Measurements from ENCODE around the gene ACOX3. TPM values are rescaled to one million over a fixed set of nuclear protein-coding genes. Genes with fewer than 3 reads are reported as not detected.

ACOX3 gene
- total and polyA plus RNA-seq, 2 donors (not counting 1 experiment from before 2014, with no cell fraction given) = 6.8 to 23.8 TPM

- Histone ChIP-seq H3K9ac (ENCODE audit: insufficient read depth, low read length) (no peak overlapping the region), H3K36me3 (ENCODE audit: control insufficient read depth, insufficient read depth, low read length) (no peaks in the 10 kb centered on the region), H2AFZ (ENCODE audit: low read length) (no peak overlapping the region), H3K79me2 (ENCODE audit: control insufficient read depth, insufficient read depth, low read length) (no peaks in the 10 kb centered on the region), H3K27ac (ENCODE audit: insufficient read depth, low read length) (no peak overlapping the region), H3K4me3 (replicated peaks in 1 of 4; ENCODE audit: control extremely low read depth in 1 of 4, insufficient read depth in 1 of 4, low read depth in 3 of 4, low read length in 4 of 4) (no peak overlapping the region), H4K20me1 (ENCODE audit: control insufficient read depth, extremely low read depth, insufficient read depth, low read length) (no peaks in the 10 kb centered on the region), H3K27me3 (ENCODE audit: control insufficient read depth, insufficient read depth, low read length) (no peaks in the 10 kb centered on the region), H3K9me3 (ENCODE audit: control insufficient read depth, insufficient read depth, low read depth, low read length) (no peaks in the 10 kb centered on the region), H3K4me2 (ENCODE audit: extremely low read depth, insufficient read depth, low read length) (no peak overlapping the region), H3K4me1 (ENCODE audit: control insufficient read depth, extremely low read depth, insufficient read depth, low read length) (no peaks in the 10 kb centered on the region)
- TF ChIP-seq EZH2 (IDR thresholded peaks at IDR 0.05; ENCODE audit: low read length, missing control alignments) (no peak), CTCF (conservative IDR thresholded peaks at IDR 0.05 in 1 of 2, IDR thresholded peaks at IDR 0.05 in 1 of 2; ENCODE audit: low read depth in 1 of 2, low read length in 2 of 2) (no peak)
- no peak for DNase-seq (ENCODE audit: low read depth in 2 of 2)
These were observed 69.5 kb downstream of the ACOX3 start for GRCh38 chr4:8370835-8371595.

- no peak for DNase-seq (ENCODE audit: low read depth in 2 of 2)
- Histone ChIP-seq H3K4me1 (ENCODE audit: control insufficient read depth, extremely low read depth, insufficient read depth, low read length) (no peaks in the 10 kb centered on the region), H3K79me2 (ENCODE audit: control insufficient read depth, insufficient read depth, low read length) (no peaks in the 10 kb centered on the region), H3K4me3 (replicated peaks in 1 of 4; ENCODE audit: control extremely low read depth in 1 of 4, insufficient read depth in 1 of 4, low read depth in 3 of 4, low read length in 4 of 4) (no peak overlapping the region), H3K4me2 (ENCODE audit: extremely low read depth, insufficient read depth, low read length) (no peak overlapping the region), H4K20me1 (ENCODE audit: control insufficient read depth, extremely low read depth, insufficient read depth, low read length) (no peaks in the 10 kb centered on the region), H2AFZ (ENCODE audit: low read length) (no peak overlapping the region), H3K36me3 (ENCODE audit: control insufficient read depth, insufficient read depth, low read length) (no peaks in the 10 kb centered on the region), H3K9me3 (ENCODE audit: control insufficient read depth, insufficient read depth, low read depth, low read length) (no peaks in the 10 kb centered on the region), H3K27ac (ENCODE audit: insufficient read depth, low read length) (no peak overlapping the region), H3K27me3 (ENCODE audit: control insufficient read depth, insufficient read depth, low read length) (no peaks in the 10 kb centered on the region), H3K9ac (ENCODE audit: insufficient read depth, low read length) (no peak overlapping the region)
- no peak for TF ChIP-seq CTCF (conservative IDR thresholded peaks at IDR 0.05 in 1 of 2, IDR thresholded peaks at IDR 0.05 in 1 of 2; ENCODE audit: low read depth in 1 of 2, low read length in 2 of 2)
- no peak for TF ChIP-seq EZH2 (IDR thresholded peaks at IDR 0.05; ENCODE audit: low read length, missing control alignments)
These were observed 70.3 kb downstream of the ACOX3 start for GRCh38 chr4:8370106-8370787.

- H3K27me3 ChIP-seq (ENCODE audit: control insufficient read depth, insufficient read depth, low read length) = no peaks in the 10 kb centered on the region
- no peak overlapping the region for H2AFZ ChIP-seq (ENCODE audit: low read length)
- H3K4me3 ChIP-seq (replicated peaks in 1 of 4; ENCODE audit: control extremely low read depth in 1 of 4, insufficient read depth in 1 of 4, low read depth in 3 of 4, low read length in 4 of 4) = no peak overlapping the region
- H3K4me2 ChIP-seq (ENCODE audit: extremely low read depth, insufficient read depth, low read length) = no peak overlapping the region
- no peak overlapping the region for H3K27ac ChIP-seq (ENCODE audit: insufficient read depth, low read length)
- H4K20me1 ChIP-seq (ENCODE audit: control insufficient read depth, extremely low read depth, insufficient read depth, low read length) = no peaks in the 10 kb centered on the region
- no peaks in the 10 kb centered on the region for H3K36me3 ChIP-seq (ENCODE audit: control insufficient read depth, insufficient read depth, low read length)
- TF ChIP-seq EZH2 (IDR thresholded peaks at IDR 0.05; ENCODE audit: low read length, missing control alignments) = no peak
- H3K4me1 ChIP-seq (ENCODE audit: control insufficient read depth, extremely low read depth, insufficient read depth, low read length) = no peaks in the 10 kb centered on the region
- H3K9ac ChIP-seq (ENCODE audit: insufficient read depth, low read length) = no peak overlapping the region
- H3K79me2 ChIP-seq (ENCODE audit: control insufficient read depth, insufficient read depth, low read length) = no peaks in the 10 kb centered on the region
- DNase-seq (ENCODE audit: low read depth in 2 of 2) = no peak
- no peaks in the 10 kb centered on the region for H3K9me3 ChIP-seq (ENCODE audit: control insufficient read depth, insufficient read depth, low read depth, low read length)
These were observed 71.0 kb downstream of the ACOX3 start for GRCh38 chr4:8369426-8370105.

Data from fibroblast of lung (primary cell).